Epithelial cell of proximal tubule (primary cell): Measurements from ENCODE around the gene STX18. TPM values are rescaled to one million over a fixed set of nuclear protein-coding genes. Genes with fewer than 3 reads are reported as not detected.
A peak's percentile ranks its signal among the peaks of the same experiment; 100 is the strongest.
"Not testable (repeated sequence)": the region's sequence is repeated elsewhere in the genome, so short reads cannot be mapped to it uniquely, and the experiment has no call there.

Source experiments
- DNase-seq: peaks from one replicate; pipeline ENCODE4 v3.0.0-alpha.2; 2011; ENCODE audit warnings: low read depth
- H3K4me3 ChIP-seq: 2 replicates; pipeline ENCODE4 v1.5.1; 2011; ENCODE audit warnings: low read depth, mild to moderate bottlenecking, low read length
- CTCF ChIP-seq: conservative IDR thresholded peaks from 2 replicates; pipeline ENCODE4 v1.5.1; 2012; ENCODE audit warnings: low read depth, mild to moderate bottlenecking, low read length
- total RNA-seq: library from RNA; depleted of rRNA; stranded (reverse); fragments of >200 nt; gene quantifications from 2 replicates; pipeline ENCODE4 v1.2.3, GENCODE V29; 2015

STX18 gene
- total RNA-seq, 1 donor from 2014 or later, result 30.0 TPM

- no peak for DNase-seq
- no peak for TF ChIP-seq CTCF
- no peak overlapping the region for H3K4me3 ChIP-seq
Observed at GRCh38 chr4:4509521-4509920, 32.3 kb downstream of the STX18 start.

GRCh38 chr4:4507923-4508322, 33.9 kb downstream of the STX18 start:
- no peak for DNase-seq
- TF ChIP-seq CTCF, result peak; percentile 79
- no peak overlapping the region for H3K4me3 ChIP-seq

GRCh38 chr4:4507403-4507802, 34.4 kb downstream of the STX18 start:
- H3K4me3 ChIP-seq, result no peak overlapping the region
- TF ChIP-seq CTCF, result no peak
- no peak for DNase-seq

- TF ChIP-seq CTCF, result no peak
- no peak for DNase-seq
- H3K4me3 ChIP-seq, result no peak overlapping the region
Observed at GRCh38 chr4:4506961-4507360, 34.9 kb downstream of the STX18 start.

- H3K4me3 ChIP-seq, DNase-seq: not testable (repeated sequence)
Observed at GRCh38 chr4:4505211-4505610, 36.6 kb downstream of the STX18 start.

- DNase-seq, result no peak
- no peak for TF ChIP-seq CTCF
- no peak overlapping the region for H3K4me3 ChIP-seq
Observed at GRCh38 chr4:4504783-4505182, 37.1 kb downstream of the STX18 start.

GRCh38 chr4:4502694-4503311, 39.0 kb downstream of the STX18 start:
- TF ChIP-seq CTCF, result no peak
- H3K4me3 ChIP-seq, result no peak overlapping the region
- no peak for DNase-seq

- TF ChIP-seq CTCF, result no peak
- DNase-seq, result no peak
- no peak overlapping the region for H3K4me3 ChIP-seq
Observed at GRCh38 chr4:4501679-4502078, 40.2 kb downstream of the STX18 start.
